Dermis microvascular lymphatic vessel endothelial cell (primary cell): ENCODE results near the gene FMNL2. TPM values are rescaled to one million over a fixed set of nuclear protein-coding genes. Genes with fewer than 3 reads are reported as not detected.

Source experiments
- DNase-seq, 2 donors: peaks; one replicate each; pipeline versions ENCODE4 v3.0.0 to v3.0.0-alpha.2; 2010; ENCODE audit warnings: low read depth in 2 of 2
- total RNA-seq: library from RNA; depleted of rRNA; stranded (reverse); fragments of >200 nt; gene quantifications from 2 replicates; pipeline ENCODE4 v1.2.1, GENCODE V29; 2014

The FMNL2 gene
- total RNA-seq, 1 donor from 2014 or later = 29.0 TPM

DNA sequence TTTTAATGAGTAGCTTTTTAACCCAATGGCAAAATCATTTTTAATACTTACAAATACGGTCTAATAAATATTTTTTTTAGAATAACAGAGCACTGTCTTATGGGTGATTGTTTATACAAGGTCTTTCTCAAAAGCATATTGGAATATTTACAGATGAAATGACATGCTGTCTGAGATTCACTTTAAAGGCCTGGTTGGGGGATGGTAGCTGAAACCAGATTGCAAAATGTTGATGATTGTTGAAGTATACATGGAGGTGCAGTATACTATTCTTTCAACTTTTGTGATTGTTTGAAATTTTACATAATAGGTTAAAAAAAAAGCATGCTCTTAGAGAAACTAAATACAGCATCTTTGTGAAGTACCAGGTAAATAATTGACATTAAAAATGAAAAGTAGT, 111.2 kb downstream of the FMNL2 start:
- no peak for DNase-seq

GRCh38 chr2:152447897-152448296, 112.9 kb downstream of the FMNL2 start:
- no peak for DNase-seq

GRCh38 chr2:152448606-152449005, 113.6 kb downstream of the FMNL2 start:
- no peak for DNase-seq

- DNase-seq = no peak
Observed at GRCh38 chr2:152449578-152449977, 114.6 kb downstream of the FMNL2 start.

DNA sequence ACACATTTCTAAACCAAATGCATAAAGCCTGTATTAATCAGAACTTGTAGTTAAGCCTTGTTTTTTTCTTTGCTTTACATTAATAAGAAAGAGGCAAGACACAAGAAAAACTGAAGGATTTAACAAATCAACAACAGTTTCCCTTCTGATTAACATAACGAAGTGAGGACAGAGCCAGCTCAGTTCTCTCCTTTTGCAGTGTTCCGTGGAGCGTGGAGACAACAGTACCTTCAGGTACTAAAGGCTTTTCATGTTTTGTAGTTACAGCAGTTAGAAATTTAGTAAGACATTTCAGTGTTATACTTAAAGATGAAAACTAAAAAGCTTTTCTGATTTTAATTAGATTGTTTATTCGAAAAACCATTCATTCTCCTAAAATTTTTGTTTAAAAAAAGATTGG, 115.2 kb downstream of the FMNL2 start:
- no peak for DNase-seq

DNA sequence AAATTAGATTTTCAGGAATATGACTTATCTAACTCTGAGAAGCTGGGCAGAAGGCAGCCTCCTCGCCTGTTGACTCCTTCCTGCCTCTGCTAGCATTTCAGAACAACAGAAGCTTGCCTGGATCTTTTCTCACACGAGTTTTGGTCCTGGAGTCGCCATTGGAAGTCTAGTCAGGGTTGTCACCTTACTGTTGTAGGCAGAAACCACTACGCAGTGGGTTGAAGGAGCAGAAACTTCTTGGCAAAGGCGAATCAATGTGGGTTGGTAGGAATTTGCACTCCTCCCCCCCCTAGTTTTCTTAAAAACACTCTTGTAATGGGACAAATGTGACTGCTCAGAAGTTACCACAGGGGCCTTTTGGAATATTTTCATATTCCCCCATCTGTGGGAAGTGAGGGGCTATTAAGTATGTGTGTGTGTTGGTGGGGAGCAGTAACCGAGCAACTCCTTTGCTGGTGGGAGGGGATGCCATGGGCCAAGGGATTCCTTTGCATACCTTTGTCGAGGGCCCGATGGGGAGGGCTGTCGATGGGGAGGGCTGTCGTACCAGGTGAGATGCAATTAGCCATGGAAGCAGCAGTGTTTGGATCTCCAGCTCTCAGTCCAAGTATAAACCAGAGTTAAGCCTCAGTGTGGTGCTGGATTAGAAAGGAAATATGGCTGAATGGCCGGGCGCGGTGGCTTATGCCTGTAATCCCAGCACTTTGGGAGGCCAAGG, 117.4 kb downstream of the FMNL2 start:
- DNase-seq = no peak

DNA sequence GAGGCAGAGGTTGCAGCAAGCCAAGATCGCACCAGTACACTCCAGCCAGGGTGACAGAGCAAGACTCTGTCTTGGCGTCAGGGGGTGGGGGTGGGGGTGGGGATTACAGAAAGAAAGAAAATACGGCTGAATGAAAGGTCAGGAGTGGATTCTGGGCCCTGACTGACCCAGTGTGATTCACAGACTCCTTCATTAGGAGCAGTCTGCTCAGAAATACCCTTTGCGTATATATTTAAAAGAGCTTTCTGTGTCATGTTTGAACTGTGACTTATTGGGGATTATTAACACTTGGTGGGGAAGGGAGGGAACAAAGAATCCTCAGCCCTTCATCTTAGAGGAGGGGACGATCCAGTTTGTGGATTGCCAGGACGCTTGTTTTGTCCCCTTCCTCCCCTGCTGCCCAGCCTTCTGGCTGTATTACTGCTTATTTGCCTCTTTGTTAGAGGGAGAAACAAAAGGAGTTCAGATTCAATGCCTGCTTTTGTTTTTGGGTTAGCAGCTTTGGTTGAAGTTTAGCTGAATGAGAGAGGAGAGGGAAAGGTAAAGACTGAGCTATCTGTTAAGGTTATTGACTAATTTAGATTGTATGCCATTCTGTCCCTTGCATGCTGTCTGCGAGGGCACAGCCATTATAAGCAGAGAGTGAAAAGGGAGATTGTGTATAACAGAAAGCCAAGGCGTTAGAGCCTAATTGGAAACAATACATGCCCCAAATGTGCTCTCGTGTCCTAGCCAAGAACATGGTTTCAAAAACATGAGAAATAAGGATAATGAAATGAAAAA, 118.3 kb downstream of the FMNL2 start:
- no peak for DNase-seq

GRCh38 chr2:152454371-152454770, 119.4 kb downstream of the FMNL2 start:
- DNase-seq = no peak

GRCh38 chr2:152454960-152455359, 120.0 kb downstream of the FMNL2 start:
- DNase-seq = no peak

DNA sequence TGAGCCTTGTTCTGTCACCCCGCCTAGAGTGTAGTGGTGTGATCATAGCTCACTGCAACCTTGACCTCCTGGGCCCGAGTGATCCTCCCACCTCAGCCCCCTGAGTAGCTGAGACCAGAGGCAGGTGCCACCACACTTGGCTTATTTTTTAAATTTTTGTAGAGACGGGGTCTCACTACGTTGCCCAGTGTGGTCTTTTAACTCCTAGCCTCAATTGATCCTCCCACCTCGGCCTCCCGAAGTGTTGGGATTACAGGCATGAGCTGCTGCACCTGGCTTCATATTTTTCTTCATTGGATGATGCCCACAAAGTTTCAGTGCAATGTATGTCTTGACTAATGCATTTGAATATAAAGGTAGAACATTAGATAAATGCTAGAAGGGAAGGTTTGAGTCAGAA, 120.8 kb downstream of the FMNL2 start:
- no peak for DNase-seq

- no peak for DNase-seq
Observed at GRCh38 chr2:152456262-152456661, 121.3 kb downstream of the FMNL2 start.

DNA sequence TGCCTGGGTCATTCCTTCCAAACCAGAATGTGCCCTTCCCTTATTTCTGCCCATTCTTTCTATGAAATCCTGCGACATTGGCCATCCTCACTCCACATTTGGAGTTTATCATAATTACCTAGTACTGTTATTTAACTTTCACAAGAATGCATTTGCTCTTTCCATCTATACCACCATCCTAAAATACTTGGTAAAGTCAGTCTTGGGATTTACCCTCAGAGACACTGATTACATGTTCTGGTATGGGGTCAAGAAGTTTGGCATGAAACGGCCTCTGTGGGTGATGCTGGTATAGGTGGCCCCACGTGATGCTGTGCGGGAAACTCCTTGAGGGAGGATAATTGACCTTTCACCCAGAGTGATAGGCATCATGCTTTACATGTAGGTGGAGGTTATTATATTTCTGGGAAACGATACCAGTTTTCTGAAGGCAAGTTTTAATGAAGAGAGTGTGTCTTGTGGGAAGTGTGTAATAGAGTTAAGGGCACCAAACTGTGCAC, 123.5 kb downstream of the FMNL2 start:
- no peak for DNase-seq

DNA sequence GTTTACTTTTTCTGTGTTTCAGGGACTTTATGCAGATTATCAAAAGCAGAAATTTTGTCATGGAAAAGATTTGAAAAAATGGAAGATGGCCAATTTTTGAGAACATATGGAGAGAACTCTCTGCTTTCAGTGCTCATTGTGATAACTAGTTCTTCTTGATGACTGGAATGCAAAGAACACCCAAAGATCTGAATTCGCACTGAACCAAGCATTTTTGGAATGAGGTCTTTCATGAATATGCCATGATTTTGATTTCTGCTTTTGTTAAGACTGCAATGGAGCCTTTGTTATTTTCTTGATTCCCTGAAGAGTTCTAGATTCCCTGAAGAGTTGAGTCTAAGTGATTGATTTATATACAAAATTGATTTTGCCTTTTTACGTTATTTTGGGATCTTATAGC, 124.1 kb downstream of the FMNL2 start:
- no peak for DNase-seq

DNA sequence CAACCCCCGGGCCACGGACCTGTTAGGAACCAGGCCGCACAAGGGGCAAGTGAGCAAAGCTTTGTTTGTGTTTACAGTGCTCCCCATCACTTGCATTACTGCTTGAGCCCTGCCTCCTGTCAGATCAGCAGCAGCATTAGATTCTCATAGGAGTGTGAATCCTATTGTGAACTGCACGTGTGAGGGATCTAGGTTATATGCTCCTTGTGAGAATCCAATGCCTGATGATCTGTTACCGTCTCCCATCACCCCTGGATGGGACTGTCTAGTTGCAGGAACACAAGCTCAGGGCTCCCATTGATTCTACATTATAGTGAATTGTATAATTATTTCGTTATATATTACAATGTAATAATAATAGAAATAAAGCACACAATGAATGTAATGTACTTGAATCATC, 125.6 kb downstream of the FMNL2 start:
- DNase-seq = no peak

- no peak for DNase-seq
Observed at GRCh38 chr2:152462120-152462519, 127.1 kb downstream of the FMNL2 start.

DNA sequence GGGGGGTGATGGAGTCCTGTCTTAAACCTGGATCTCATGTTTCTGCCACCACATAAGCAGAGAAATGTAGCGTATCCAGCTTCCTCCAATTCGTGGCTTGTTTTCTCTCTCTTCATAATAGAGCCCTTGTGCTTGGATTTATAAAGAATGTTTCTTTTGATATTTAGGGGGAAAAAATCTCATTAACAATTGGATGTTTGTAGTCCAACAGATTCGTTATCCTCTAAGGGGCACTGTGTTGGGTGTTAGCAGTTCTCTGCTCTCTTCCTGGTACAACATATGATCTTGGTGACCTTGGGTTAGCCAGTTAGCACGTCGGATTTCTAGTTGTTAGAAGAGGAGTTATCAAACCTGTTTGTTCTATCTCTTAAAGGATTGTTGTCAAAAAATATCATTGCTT, 127.8 kb downstream of the FMNL2 start:
- DNase-seq = no peak

DNA sequence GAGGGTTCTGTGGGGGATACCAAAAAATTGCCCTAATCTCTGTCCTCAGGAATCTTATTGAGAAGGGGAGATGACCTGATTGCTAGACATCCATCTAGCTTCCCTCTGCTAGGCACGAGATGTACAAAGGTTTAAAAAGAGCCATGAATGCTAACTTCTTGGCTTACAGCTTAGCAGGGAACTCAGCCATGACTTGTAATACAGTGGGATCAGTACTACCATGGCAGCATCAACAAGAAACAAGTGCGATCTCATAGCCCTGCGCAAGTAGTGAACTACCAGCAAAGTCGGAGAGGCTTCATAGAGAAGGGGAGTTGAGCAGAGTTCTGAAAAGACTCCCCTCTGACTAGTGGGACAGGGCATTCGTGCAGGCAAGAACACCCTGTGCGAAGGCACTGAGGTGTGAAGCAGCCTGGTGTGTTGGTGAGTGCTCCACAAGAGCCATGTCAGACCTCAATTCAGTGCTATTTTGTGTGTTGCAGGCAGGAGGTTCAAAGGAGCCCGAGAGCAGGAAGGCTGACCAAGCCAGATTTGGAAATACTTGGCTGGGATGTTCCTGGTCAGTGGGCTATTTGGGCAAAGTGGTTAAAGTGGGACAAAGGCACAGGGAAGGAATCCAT, 130.0 kb downstream of the FMNL2 start:
- no peak for DNase-seq

DNA sequence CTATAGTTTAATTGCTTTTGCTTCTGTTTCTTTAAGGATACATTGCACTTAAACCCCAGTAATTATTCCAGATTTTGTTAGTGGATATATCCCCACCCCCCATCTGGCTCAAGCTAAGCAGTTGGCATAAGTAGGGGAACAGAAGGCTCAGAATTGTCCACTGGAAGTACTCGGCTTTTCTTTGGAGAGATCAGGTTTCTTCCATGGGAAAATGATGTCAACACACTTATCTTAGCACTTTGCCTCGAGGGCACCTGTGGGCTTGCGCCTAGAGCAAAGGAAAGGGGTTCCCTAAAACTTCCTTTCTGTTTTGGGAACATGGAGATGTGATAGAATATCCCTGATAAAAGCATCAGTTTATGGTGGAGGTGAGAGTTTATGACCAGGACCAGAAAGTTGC, 130.6 kb downstream of the FMNL2 start:
- no peak for DNase-seq

- no peak for DNase-seq
Observed at GRCh38 chr2:152466041-152466440, 131.1 kb downstream of the FMNL2 start.

- no peak for DNase-seq
Observed at GRCh38 chr2:152466980-152467676, 132.2 kb downstream of the FMNL2 start.

GRCh38 chr2:152467677-152468410, 132.9 kb downstream of the FMNL2 start:
- no peak for DNase-seq
